GM18873 (cell line): ENCODE measurements around the gene GP1BB.
"Not testable (repeated sequence)": the region's sequence is repeated elsewhere in the genome, so short reads cannot be mapped to it uniquely, and the experiment has no call there.

Experiments
- ATAC-seq: cut with Tn5 transposase; IDR thresholded peaks from one replicate; pipeline ENCODE4 v1.9.1; 2021; ENCODE audit warnings: mild to moderate bottlenecking, moderate library complexity, moderate number of reproducible peaks; ENCODE audit not compliant: unreplicated experiment, low FRiP score

Gene GP1BB

DNA sequence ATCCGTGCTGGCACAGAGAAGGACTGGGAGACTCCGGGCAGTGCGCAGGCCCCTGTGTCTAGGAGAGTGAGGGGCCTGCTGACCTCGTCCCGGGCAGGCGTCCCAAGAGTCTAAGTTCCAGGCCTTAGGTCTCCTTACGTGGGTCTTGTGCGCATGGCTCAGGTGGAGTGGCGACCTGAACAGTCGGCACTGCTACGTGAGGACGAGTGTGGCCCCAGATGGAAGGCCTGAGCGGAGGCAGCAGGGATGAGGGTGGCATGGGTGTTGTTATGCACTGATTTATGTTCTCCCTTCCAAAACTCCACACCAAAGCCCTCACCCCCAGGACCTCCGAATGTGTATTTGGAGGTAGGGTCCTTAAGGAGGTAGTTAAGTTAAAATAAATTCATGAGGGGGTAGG lies 29.8 kb upstream of the GP1BB start:
- no peak for ATAC-seq

- no peak for ATAC-seq
These were observed 29.2 kb upstream of the GP1BB start for GRCh38 chr22:19693981-19694670.

DNA sequence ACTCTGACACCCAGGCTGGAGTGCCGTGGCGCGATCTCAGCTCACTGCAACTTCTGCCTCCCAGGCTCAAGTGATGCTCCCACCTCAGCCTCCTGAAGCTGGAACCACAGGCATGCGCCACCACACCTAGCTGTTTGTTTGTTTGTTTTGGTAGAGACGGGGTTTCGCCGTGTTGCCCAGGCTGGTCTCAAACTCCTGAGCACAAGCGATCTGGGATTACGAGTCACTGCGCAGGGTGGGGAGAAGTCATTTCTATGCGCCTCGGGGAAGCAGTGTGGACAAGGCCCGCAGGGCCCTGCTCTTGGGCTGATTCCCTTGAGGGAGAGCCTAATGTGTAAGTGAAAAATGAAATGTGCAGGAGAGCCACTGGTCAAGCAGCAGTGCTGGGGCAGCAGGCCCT lies 28.6 kb upstream of the GP1BB start:
- ATAC-seq = no peak

GRCh38 chr22:19696504-19697276 lies 26.6 kb upstream of the GP1BB start:
- ATAC-seq = no peak

- ATAC-seq = not testable (repeated sequence)
These were observed 25.5 kb upstream of the GP1BB start for GRCh38 chr22:19697871-19698270.

GRCh38 chr22:19700790-19701419 lies 22.4 kb upstream of the GP1BB start:
- no peak for ATAC-seq

DNA sequence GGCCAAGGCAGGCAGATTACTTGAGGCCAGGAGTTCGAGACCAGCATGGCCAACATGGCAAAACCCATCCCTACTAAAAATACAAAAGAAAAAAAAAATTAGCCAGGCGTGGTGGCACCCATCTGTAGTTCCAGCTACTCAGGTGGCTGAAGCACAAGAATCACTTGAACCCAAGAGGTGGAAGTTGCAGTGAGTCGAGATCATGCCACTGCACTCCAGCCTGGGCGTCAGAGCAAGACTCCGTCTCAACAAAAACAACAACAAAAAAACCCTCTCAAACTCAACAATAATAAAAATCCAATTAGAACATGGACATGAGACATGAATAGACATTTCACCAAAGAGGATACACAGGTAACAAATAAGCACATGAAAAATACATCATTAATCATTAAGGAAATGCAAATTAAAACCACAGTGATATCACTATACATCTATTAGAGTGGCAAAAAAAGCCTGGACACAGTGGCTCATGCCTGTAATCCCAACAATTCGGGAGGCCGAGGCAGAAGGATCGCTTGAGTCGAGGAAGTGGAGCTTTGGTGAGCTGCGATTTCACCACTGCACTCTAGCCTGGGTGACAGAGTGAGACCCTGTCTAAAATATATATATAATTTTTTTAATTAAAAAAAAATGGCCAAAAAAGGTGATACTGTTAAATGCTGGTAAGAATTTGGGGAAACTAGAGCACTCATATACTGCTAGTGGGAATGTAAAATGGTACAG lies 21.8 kb upstream of the GP1BB start:
- no peak for ATAC-seq

- no peak for ATAC-seq
These were observed 19.5 kb upstream of the GP1BB start for GRCh38 chr22:19703869-19704268.

- no peak for ATAC-seq
These were observed 18.9 kb upstream of the GP1BB start for GRCh38 chr22:19704355-19705015.

- no peak for ATAC-seq
These were observed 18.0 kb upstream of the GP1BB start for GRCh38 chr22:19705181-19705934.

GRCh38 chr22:19706661-19707151 lies 16.6 kb upstream of the GP1BB start:
- no peak for ATAC-seq

- no peak for ATAC-seq
These were observed 15.7 kb upstream of the GP1BB start for GRCh38 chr22:19707347-19708290.

DNA sequence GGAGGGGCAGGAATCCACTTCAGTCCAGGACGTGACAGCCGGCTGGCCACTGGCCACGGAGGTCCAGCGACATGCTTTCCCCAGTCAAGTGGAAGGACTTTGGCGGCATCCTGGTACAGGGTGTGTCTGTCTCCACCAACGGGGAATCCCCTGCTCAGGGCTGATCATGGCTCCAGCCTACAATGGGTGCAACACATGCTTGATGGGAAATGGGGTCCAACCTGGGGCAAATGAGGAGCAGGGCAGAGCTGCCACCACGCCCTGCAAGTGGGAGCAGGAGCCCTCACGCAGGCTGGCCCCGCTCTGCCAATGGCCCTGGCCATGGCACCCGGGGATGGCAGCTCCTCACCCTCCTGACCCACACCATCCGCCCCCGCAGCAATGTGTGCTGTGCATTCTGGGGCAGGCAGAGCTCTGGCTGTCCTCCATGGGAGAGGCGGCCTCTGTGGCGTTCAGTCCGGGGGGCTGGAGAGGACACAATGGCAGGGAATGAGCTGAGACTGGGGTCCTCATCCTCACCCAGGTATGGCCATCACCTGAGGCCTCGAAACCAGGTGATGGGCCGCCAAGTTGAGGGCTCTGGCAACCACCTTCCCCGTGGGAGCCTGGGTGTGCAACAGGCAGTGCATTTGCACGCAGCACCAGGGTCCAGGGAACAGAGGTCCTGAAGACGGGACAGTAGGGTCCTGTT lies 14.9 kb upstream of the GP1BB start:
- no peak for ATAC-seq

GRCh38 chr22:19709063-19709769 lies 14.1 kb upstream of the GP1BB start:
- ATAC-seq = no peak

DNA sequence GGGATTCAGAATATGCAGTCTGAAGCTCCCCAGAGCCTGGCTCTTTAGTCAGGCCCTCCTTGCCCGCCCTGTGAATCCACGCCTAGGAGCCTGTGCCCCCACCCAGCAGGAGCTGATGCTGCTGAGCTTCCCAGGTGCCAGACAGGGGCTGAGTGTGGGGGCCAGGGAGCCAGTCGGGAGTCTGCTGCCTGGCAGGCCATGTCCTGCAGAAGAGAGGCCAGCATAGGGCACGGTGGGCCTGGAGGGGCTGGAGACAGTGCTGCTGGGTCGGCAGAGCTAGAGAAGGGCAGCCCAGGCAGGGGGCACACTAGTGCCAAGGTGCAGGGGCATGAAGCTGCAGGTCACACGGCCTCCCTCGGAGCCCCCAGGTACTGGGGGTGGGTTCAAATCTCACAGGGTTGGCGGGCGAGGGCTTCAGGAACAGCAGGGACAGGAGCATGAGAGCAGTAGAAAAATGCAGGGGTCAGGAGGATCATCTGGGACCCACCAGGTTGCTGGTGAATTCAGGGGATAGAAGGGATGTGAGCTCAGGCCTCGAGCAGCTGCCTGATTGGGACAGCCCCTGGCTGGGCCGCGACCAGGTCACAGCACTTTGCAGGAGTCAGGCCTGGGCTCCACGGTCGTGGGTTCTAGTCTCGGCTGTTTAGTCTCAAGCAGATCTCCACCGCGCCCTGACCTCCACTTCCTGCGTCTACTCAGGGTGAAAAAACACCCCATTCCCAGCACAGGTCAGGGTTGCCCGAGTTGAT lies 13.1 kb upstream of the GP1BB start:
- no peak for ATAC-seq

DNA sequence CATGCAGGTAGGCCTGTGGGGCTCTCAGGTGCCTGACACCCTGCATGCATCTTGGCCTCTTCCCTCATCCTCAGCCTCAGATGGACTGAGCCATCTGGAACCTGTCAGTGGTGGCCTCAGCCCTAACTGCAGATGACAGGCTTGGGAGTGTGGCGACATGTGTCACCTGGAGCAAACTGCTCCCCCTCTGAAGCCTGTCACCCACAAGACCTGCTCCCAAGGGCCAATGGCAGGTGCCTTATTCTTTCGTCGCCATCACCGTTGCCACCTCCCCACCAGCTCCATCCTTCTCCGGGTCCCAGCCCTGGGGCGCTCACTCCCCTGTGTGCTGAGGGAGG lies 12.6 kb upstream of the GP1BB start:
- no peak for ATAC-seq

GRCh38 chr22:19713245-19713644 lies 10.1 kb upstream of the GP1BB start:
- no peak for ATAC-seq
